Subcutaneous adipose tissue (tissue), 4 donors: Measurements from ENCODE around the gene HTR2A. TPM values are rescaled to one million over a fixed set of nuclear protein-coding genes. Genes with fewer than 3 reads are reported as not detected.

ENCODE experiments used
- CTCF ChIP-seq: fragments of 450-650 bp; IDR thresholded peaks from one replicate; pipeline ENCODE4 v1.5.1; 2016; ENCODE audit warnings: low read depth, mild to moderate bottlenecking, control low read depth, antibody characterized with exemption, moderate library complexity
- total RNA-seq, 4 donors: library from RNA; depleted of rRNA; stranded (reverse); fragments of >200 nt; gene quantifications; one replicate each; pipeline ENCODE4 v1.1.0, GENCODE V29; 2016

Gene HTR2A
- total RNA-seq, 4 donors from 2014 or later, result 0.16 to 2.4 (median 0.66) TPM; not detected in 1

- no peak for TF ChIP-seq CTCF
Observed at GRCh38 chr13:46817095-46817494, 79.8 kb downstream of the HTR2A start.

- TF ChIP-seq CTCF, result no peak
Observed at GRCh38 chr13:46816371-46816770, 80.5 kb downstream of the HTR2A start.

GRCh38 chr13:46812301-46812797 lies 84.5 kb downstream of the HTR2A start:
- TF ChIP-seq CTCF, result no peak

GRCh38 chr13:46810440-46810839 lies 86.4 kb downstream of the HTR2A start:
- TF ChIP-seq CTCF, result no peak

GRCh38 chr13:46804391-46804815 lies 92.5 kb downstream of the HTR2A start:
- no peak for TF ChIP-seq CTCF

GRCh38 chr13:46803586-46803985 lies 93.3 kb downstream of the HTR2A start:
- no peak for TF ChIP-seq CTCF

- no peak for TF ChIP-seq CTCF
Observed at GRCh38 chr13:46801858-46802257, 95.0 kb downstream of the HTR2A start.
